Measurements from ENCODE around the gene ZRANB3. TPM values are rescaled to one million over a fixed set of nuclear protein-coding genes. Genes with fewer than 3 reads are reported as not detected.
"Not testable (repeated sequence)": the region's sequence is repeated elsewhere in the genome, so short reads cannot be mapped to it uniquely, and the experiment has no call there.

The ZRANB3 gene
- total RNA-seq, 2 donors from 2014 or later = 3.2 to 3.5 TPM

DNA sequence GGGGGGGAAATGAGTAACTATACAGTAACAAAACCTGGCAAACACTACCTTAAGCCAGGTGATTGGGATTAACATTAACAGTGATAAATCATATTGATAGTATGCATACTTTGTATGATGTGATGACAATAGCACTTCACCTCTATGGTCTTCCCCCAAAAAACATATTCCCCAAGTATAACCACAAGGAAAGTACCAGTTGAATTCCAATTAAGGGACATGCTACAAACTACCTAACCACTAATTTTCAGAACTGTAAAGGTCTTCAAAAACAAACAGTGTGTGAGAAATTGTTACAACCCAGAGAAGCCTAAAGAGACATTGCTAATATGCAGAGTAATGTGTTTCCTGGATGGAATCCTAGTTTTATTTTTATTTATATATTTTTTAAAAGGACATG, 152.4 kb downstream of the ZRANB3 start:
- no peak for DNase-seq
- intact Hi-C loops (cut with DNase I, micrococcal nuclease) = no loop called here
- no peak for ATAC-seq

DNA sequence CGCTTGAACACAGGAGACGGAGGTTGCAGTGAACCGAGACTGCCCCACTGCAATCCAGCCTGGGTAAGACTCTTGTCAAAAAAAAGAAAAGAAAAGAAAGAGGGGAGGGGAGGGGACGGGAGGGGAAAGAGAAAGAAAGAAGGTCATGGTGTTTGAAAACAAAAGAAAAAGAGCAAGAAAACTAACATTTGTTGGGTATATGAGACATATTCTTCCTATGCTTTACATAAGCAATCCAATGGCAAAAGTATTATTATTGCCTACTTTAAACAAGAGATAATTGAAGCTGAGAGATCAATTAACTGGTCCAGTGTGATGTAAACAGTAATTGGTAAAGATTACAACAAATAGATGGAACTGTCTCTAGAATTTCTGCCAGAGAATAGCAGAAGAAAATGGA, 157.3 kb downstream of the ZRANB3 start:
- DNase-seq (no peak), ATAC-seq (no peak)
- intact Hi-C loops (cut with DNase I, micrococcal nuclease) = no loop called here

DNA sequence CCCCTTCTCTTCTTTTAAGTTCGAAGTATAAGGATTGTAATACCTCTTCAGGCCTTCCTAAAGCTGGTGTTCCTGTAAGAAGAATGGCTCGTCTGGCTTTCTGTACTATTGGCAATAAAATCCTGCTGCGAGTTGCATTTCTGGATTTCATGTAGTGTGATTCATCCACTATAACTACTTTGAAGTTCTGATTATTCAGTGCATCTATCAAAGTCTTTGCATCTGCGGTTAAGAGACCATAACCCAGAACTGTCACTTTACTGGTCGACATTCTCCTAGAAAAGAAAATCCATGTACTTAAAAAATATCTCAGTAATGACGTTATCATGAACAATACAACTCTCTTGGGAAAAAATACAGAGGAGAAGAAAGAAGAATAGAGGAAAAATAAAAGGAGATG, 181.1 kb downstream of the ZRANB3 start:
- ATAC-seq = no peak
- intact Hi-C loops (cut with DNase I, micrococcal nuclease) = no loop called here

DNA sequence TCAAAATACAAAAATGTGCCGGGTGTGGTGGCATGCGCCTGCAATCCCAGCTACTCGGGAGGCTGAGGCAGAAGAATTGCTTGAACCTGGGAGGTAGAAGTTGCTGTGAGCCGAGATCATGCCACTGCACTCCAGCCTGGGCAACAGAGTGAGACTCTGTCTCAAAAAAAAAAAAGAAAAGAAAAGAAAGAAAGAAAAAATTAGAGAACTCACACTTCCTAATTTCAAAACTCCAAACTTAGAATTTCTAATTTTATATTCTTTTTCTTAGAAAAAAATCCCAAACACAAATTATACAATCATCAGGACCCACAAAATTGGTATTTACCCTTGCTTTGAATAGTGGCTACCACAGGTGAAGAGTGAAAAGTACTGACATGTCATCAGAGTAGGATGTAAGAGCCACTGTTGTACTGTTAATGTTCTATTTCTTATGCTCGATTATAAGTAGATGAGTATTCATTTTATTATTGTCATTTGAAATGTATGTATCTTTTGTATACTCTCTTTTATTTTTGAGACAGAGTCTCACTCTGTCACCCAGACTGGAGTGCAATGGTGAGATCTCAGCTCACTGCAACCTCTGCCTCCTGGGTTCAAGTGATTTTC, 182.8 kb downstream of the ZRANB3 start:
- intact Hi-C loops (cut with DNase I, micrococcal nuclease); ATAC-seq; DNase-seq: not testable (repeated sequence)

More for the DNA sequence above, 181.1 kb downstream of the ZRANB3 start:
- no peak for DNase-seq

DNA sequence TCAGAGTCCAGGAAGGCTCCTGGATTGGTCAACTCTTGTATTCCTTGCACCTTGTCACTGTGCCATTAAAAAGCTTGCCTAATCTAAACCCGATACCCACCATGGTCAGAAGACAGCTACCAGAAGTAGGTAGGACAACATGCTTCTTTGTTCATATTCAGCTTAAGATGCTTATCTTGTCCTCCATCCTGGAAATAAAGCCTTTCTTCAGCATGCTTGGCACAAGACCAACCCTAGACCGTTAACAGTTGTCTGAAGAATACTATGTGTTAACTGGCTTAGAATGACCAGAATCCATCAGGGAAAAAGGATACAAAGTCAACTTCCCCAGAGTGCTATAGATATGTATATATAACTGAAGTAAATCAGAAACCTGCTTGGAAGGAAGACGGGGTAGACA, 193.9 kb downstream of the ZRANB3 start:
- intact Hi-C loops (cut with DNase I, micrococcal nuclease) = no loop called here
- ATAC-seq (no peak), DNase-seq (no peak)

DNA sequence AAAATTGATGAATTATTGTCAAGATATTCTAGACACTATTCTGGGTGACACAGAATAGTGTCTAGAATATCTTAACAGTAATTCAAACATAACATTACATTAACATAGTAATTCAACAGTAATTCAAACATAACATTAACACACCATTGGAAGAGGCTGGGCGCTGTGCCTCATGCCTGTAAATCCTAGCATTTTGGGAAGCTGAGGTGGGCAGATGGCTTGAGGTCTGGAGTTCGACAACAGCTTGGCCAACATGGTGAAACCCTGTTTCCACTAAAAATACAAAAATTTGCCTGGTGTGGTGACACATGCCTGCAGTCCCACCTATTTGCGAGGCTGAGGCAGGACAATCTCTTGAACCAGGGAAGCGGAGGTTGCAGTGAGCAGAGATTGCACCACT, 195.8 kb downstream of the ZRANB3 start:
- intact Hi-C loops (cut with DNase I, micrococcal nuclease) = no loop called here
- DNase-seq (no peak), ATAC-seq (no peak)

DNA sequence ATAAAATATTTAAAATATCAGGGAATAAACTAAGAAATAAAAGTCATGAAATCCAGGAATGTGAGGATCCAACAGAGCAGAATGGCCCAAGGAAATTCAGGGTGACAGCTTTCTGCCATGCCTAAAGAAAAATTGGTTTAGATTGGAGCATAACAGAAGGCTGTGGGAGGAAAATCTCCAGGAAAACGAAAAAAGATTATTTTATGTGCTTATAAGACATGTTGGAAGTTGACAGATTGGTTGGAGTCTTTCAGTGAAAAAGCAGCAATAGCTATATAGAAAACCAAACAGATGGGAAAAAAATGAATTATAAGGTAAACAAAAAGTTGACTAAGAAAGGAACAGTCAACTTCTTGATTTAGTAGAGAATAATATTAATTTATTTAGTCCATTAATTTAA, 203.9 kb downstream of the ZRANB3 start:
- intact Hi-C loops (cut with DNase I, micrococcal nuclease) = no loop called here
- ATAC-seq = no peak

DNA sequence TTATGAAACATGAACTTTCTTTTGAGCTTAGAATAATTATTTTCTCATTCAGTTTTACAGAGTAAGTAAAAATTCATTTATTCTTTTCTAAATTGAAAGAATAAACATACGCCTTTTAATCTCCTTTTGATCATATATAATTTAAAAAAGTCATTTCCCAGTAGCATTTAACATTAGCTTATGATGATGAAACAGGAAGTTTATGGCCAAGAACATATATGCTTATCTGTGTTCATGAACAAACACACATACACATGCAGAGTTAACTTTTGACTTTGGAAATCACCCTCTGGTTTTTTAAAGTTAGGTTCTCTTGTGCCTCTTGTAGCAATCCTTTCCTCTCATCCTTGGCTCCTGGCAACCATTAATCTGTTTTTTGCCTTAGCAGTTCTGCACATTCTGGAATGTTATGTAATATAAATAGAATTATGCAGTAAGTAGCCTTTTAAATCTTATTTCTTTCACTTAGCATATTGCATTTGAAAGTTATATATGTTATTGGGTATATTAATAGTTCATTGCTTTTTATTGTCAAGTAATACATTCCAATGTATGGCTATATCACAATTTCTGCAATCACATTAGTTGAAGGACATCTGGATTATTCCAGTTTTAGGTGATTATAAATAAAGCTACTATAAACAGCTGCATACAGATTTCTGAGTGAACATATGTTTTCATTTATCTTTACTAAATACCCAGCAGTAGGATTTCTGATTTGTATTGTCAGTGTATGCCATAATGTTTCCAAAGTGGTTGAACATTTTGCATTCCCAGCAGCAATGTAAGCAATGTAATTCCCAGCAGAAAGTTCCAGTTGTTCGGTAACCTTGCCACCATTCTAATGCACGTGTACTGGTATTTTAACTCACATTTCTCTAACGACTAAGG, 210.3 kb downstream of the ZRANB3 start:
- intact Hi-C loops (cut with DNase I, micrococcal nuclease) = no loop called here

More for the DNA sequence above, 203.9 kb downstream of the ZRANB3 start:
- no peak for DNase-seq

DNA sequence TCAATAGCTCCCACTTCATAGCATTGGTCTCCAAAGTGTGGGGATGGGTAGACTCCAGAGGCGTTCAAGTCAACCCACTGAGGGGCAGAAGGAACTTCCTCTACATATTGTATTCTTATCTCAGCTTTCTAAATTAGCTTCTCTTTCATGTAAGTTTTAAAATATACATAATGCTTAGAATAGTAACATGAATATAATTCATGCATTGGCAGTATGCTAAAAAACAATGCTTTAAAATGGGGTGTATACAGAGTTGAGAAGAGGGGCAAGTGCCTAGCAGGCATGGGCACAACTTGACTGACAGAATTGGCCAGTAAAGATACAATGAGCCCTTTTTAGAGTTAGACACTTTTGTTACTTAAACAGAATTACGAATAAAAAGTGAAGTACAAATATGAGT, 212.2 kb downstream of the ZRANB3 start:
- ATAC-seq (no peak), DNase-seq (no peak)
- intact Hi-C loops (cut with DNase I, micrococcal nuclease) = no loop called here

More for the DNA sequence above, 210.3 kb downstream of the ZRANB3 start:
- ATAC-seq (no peak), DNase-seq (no peak)

DNA sequence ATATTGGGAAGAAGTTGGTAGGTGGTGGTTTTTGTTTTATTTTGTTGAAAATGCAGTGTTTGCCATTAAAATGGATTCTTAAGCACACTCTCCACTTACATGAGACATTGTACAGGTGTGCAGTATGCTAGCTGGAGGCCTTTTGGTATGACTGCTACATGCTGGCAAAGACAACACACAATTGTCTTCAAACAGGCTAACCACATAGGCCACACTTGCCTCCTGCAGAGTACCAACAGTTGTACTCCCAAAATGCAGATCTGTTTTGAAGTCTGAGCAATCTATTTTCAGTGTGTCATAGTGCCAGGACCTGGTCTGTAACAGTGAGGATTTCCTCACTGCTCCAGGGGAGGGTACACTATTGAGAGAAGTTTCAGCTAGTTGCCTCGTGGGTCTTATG, 213.6 kb downstream of the ZRANB3 start:
- intact Hi-C loops (cut with DNase I, micrococcal nuclease) = no loop called here
- DNase-seq (no peak), ATAC-seq (no peak)

DNA sequence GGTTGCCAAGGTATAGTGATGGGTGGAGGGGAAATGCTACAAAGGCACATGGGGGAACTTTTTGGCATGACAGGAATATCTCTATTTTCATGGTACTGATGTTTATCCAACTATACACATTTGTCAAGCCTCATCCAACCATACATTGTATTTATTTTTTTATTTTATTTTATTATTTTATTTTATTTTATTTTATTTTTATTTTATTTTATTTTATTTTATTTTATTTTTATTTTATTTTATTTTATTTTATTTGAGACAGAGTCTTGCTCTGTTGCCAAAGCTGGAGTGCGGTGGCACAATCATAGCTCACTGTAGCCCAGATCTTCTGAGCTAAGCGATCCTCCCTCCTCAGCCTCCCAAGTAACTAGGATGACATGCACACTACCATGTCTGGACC, 219.1 kb downstream of the ZRANB3 start:
- ATAC-seq (no peak), DNase-seq (no peak)
- intact Hi-C loops (cut with DNase I, micrococcal nuclease) = no loop called here

DNA sequence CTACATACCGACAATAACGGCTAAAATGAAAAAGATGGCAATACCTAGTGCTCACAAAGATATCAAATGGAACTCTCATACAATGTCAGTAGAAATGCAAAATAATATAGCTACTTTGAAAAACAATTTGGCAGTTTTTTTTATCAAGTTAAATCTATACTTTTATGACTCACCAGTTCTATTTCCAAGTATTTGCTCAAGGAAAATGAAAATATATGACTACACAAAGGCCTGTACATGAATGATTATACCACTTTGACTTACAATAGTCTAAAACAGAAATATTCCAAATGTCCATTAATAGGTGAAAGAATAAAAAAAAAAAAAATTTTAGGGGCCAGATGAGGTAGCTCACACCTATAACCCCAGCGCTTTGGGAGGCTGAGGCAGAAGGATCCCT, 219.8 kb downstream of the ZRANB3 start:
- ATAC-seq = no peak
- intact Hi-C loops (cut with DNase I, micrococcal nuclease) = no loop called here
- no peak for DNase-seq

DNA sequence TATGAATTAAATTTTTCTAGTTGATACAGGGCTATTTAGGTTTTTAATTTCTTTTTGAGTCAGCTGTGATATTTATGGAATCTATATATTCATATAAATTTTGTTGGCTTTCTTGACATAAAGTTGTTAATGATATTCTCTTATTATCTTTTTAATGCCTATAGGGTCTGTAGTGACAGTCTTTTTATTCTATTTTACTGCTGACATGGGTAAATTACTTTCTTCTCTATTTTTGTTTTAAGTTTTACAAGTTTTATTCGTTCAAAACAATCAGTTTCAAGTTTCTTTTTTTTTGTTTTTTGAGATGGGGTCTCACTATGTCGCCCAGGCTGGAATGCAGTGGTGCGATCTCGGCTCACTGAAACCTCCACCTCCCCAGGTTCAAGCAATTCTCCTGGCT, 226.3 kb downstream of the ZRANB3 start:
- ATAC-seq = no peak
- DNase-seq = no peak
- intact Hi-C loops (cut with DNase I, micrococcal nuclease) = no loop called here

DNA sequence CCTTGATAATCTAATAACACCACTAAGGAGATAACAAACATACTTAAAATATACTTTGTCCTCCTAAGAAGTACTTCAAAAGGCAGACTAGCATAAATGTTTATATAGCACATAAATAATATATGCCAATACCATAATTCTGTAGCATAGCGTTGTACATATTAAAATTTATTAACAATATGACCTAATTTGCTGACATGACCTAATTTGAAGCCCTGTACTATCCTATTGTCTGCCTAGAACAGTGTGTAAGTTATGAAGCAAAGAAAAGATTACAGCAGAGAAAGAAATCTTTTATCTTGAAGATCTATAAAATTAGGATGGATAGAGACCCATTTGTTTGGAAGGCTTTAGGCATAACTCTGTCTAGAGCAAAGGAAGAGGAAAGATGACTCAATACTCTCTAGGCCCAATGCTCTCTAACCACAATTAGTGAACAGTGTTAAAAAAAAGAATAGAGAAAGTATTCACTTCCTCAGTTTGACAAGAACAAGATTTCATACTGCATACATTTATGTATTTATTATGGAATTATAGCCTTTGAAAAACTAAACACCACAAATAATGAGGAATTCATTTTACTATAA, 231.3 kb downstream of the ZRANB3 start:
- DNase-seq (no peak), ATAC-seq (no peak)
- intact Hi-C loops (cut with DNase I, micrococcal nuclease) = no loop called here

DNA sequence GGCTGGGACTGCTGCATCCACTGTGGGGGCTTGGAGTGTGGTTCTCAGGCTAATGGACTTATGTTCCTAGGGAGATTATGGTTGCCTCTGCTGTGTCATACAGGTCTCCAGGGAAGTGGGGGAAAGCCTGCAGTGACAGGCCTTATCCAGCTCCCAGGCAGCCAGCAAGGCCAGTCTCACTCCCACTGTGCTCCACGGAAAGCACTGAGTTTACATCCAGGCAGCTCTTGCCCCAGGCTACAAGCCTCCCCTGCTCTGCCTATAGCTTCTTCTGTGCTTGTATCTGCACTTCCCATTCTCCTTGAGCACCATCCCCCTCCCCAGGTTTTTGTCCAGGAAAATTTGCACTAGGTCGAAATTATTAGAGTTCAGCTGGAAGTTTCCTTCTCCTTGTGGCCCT, 231.9 kb downstream of the ZRANB3 start:
- DNase-seq = no peak
- intact Hi-C loops (cut with DNase I, micrococcal nuclease) = no loop called here
- no peak for ATAC-seq

DNA sequence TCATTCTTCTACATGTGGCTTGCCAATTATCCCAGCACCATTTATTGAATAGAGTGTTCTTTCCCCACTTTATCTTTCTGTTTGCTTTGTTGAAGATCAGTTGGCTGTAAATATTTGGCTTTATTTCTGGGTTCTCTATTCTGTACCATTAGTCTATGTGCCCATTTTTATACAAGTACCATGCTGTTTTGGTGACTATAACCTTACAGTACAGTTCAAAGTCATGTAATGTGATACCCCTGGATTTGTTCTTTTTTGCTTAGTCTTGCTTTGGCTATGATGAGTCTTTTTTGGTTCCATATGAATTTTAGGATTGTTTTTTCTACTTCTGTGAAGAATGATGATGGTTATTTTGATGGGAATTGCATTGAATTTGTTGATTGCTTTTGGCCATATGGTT, 243.9 kb downstream of the ZRANB3 start:
- intact Hi-C loops (cut with DNase I, micrococcal nuclease); ATAC-seq; DNase-seq: not testable (repeated sequence)

DNA sequence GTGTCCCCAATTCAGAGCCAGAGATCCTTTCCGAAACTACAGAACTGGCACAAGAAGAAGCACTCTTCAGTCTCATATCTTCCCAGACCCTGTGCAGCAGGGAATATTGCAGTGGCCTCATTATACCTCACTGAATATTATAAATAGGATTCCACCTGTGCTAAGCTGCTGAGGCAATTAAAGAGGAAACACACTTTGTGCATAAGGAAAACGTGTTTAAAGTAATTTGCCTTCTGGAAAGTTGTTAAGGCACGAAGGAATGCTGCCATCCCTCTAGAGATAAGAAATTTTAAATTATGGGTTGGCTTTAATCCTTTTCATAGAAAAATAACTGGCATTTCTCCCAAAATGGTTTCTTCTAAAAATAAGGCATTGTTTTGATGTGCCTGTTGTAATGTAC, 245.6 kb downstream of the ZRANB3 start:
- intact Hi-C loops (cut with DNase I, micrococcal nuclease) = no loop called here
- no peak for ATAC-seq
- DNase-seq = no peak

DNA sequence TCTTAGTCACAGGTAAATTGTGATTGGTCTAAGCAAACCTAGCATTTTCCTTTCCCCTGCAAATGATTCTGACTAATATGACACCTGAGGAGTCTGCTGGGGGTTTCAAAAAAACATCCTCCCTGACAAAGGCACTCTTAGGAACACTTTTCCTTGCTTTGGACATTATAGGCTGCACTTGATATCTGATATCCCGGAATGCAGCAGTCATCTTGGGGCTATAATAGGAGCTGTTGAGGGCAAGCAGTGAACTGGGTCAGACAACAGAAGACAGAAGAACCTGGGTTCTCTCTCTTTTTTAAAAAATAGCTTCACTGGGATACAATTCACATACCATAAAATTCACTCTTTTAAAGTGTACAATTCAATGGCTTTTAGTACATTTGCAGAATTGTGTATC, 249.6 kb downstream of the ZRANB3 start:
- intact Hi-C loops (cut with DNase I, micrococcal nuclease) = no loop called here
- no peak for ATAC-seq
- DNase-seq = no peak

DNA sequence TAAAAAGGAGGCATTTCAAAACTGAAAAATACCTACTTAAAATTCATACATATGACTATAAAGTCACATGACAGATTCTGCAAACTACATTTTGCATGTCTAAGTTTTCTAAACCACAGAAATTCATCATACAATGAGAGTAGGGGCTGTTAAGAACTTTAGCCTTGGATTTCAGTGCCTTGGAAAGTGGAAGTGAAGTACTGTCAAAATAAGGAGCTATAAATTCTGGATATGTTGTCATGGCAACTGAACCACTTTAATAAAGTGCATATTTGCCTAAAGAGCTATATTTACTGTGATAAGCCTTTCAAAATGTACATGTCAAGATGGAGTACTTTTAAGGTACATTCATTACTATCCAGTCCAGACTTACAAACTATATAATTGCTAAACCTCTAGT, 251.8 kb downstream of the ZRANB3 start:
- intact Hi-C loops (cut with DNase I, micrococcal nuclease) = no loop called here
- ATAC-seq = no peak
- no peak for DNase-seq

DNA sequence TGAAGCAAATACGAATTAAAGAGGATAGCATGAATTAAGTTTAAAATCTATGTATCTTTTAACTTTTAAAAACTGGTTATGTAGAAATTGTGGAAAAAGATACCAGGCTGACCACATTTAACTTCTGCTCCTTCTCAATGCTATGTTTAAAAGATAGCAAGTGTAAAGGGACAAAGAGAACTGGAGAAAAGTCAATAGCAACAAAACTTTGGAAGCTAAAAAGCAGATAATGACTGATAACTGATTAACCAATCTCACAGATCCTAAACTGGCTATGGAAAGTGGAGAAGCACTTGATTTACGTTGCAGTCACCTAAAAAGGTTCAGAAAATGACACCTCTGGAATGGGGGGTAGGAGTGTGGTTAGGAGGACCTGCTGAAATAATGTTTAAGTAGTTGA, 254.5 kb downstream of the ZRANB3 start:
- DNase-seq (no peak), ATAC-seq (no peak)
- intact Hi-C loops (cut with DNase I, micrococcal nuclease) = no loop called here

Data from left colon (tissue), 2 donors.